ENCODE measurements around the gene STX4. TPM values are rescaled to one million over a fixed set of nuclear protein-coding genes. Genes with fewer than 3 reads are reported as not detected.

STX4 gene
- total RNA-seq, 1 experiment from 2014 or later: 26.0 TPM

DNA sequence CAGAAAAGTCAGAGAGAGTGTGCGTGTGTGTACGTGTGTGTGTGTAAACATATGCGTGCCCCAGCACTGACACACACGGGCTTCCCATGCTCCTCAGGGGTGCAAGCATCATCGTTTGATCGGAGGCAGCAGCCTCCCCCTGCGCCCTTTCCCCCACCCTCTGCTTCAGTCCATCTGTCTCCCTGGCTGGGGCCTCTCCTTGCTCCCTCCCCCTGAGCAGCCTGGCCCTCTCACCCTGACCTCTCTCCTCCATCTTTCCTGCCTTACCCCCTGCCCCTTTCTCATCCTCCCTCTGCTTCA lies 27.3 kb upstream of the STX4 start:
- ChIA-PET RAD21 (ENCODE audit: low non-redundant PET in 1 of 2, low total read pairs in 2 of 2, uncharacterized antibody in 2 of 2, unreplicated experiment in 2 of 2) (no interaction called here), CTCF (no interaction called here), POLR2A (no interaction called here)
- no peak for TF ChIP-seq EGR1 (IDR thresholded peaks at IDR 0.05; ENCODE audit: low read depth)
- no peak for TF ChIP-seq ZNF274 (IDR thresholded peaks at IDR 0.05; ENCODE audit: low read depth, low read length)
- no peak for TF ChIP-seq EZH2 (IDR thresholded peaks at IDR 0.05)
- TF ChIP-seq, protein P1, sequence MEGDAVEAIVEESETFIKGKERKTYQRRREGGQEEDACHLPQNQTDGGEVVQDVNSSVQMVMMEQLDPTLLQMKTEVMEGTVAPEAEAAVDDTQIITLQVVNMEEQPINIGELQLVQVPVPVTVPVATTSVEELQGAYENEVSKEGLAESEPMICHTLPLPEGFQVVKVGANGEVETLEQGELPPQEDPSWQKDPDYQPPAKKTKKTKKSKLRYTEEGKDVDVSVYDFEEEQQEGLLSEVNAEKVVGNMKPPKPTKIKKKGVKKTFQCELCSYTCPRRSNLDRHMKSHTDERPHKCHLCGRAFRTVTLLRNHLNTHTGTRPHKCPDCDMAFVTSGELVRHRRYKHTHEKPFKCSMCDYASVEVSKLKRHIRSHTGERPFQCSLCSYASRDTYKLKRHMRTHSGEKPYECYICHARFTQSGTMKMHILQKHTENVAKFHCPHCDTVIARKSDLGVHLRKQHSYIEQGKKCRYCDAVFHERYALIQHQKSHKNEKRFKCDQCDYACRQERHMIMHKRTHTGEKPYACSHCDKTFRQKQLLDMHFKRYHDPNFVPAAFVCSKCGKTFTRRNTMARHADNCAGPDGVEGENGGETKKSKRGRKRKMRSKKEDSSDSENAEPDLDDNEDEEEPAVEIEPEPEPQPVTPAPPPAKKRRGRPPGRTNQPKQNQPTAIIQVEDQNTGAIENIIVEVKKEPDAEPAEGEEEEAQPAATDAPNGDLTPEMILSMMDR (IDR thresholded peaks at IDR 0.05 in 2 of 3, conservative IDR thresholded peaks at IDR 0.05 in 1 of 3; ENCODE audit: borderline replicate concordance in 1 of 3, insufficient read depth in 1 of 3, low read depth in 2 of 3, low read length in 2 of 3): no peak
- TF ChIP-seq, protein P2, sequence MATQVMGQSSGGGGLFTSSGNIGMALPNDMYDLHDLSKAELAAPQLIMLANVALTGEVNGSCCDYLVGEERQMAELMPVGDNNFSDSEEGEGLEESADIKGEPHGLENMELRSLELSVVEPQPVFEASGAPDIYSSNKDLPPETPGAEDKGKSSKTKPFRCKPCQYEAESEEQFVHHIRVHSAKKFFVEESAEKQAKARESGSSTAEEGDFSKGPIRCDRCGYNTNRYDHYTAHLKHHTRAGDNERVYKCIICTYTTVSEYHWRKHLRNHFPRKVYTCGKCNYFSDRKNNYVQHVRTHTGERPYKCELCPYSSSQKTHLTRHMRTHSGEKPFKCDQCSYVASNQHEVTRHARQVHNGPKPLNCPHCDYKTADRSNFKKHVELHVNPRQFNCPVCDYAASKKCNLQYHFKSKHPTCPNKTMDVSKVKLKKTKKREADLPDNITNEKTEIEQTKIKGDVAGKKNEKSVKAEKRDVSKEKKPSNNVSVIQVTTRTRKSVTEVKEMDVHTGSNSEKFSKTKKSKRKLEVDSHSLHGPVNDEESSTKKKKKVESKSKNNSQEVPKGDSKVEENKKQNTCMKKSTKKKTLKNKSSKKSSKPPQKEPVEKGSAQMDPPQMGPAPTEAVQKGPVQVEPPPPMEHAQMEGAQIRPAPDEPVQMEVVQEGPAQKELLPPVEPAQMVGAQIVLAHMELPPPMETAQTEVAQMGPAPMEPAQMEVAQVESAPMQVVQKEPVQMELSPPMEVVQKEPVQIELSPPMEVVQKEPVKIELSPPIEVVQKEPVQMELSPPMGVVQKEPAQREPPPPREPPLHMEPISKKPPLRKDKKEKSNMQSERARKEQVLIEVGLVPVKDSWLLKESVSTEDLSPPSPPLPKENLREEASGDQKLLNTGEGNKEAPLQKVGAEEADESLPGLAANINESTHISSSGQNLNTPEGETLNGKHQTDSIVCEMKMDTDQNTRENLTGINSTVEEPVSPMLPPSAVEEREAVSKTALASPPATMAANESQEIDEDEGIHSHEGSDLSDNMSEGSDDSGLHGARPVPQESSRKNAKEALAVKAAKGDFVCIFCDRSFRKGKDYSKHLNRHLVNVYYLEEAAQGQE (IDR thresholded peaks at IDR 0.05; ENCODE audit: low read depth): no peak
- TF ChIP-seq YY1 (IDR thresholded peaks at IDR 0.05; ENCODE audit: extremely low read depth, insufficient replicate concordance, low read depth, low read length): no peak
- no peak for TF ChIP-seq CBX3 (IDR thresholded peaks at IDR 0.05; ENCODE audit: low read depth)
- no peak for TF ChIP-seq SRF (IDR thresholded peaks at IDR 0.05; ENCODE audit: low read depth)
- TF ChIP-seq FOSL1 (IDR thresholded peaks at IDR 0.05; ENCODE audit: low read depth): no peak
- no peak for TF ChIP-seq CEBPB (IDR thresholded peaks at IDR 0.05; ENCODE audit: low read depth)
- no peak for TF ChIP-seq EZH2phosphoT487 (IDR thresholded peaks at IDR 0.05; ENCODE audit: borderline replicate concordance)
- no peak for TF ChIP-seq TCF7L2 (IDR thresholded peaks at IDR 0.05; ENCODE audit: borderline replicate concordance, extremely low read depth, insufficient read depth, insufficient read length)
- TF ChIP-seq SP1 (IDR thresholded peaks at IDR 0.05; ENCODE audit: low read depth): no peak
- no peak for TF ChIP-seq JUND (IDR thresholded peaks at IDR 0.05)
- TF ChIP-seq, protein P3, sequence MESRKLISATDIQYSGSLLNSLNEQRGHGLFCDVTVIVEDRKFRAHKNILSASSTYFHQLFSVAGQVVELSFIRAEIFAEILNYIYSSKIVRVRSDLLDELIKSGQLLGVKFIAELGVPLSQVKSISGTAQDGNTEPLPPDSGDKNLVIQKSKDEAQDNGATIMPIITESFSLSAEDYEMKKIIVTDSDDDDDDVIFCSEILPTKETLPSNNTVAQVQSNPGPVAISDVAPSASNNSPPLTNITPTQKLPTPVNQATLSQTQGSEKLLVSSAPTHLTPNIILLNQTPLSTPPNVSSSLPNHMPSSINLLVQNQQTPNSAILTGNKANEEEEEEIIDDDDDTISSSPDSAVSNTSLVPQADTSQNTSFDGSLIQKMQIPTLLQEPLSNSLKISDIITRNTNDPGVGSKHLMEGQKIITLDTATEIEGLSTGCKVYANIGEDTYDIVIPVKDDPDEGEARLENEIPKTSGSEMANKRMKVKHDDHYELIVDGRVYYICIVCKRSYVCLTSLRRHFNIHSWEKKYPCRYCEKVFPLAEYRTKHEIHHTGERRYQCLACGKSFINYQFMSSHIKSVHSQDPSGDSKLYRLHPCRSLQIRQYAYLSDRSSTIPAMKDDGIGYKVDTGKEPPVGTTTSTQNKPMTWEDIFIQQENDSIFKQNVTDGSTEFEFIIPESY (IDR thresholded peaks at IDR 0.05; ENCODE audit: extremely low read depth, insufficient replicate concordance, low read length): no peak
- no peak for TF ChIP-seq SIN3A (IDR thresholded peaks at IDR 0.05; ENCODE audit: low read depth)
- TF ChIP-seq, protein P4, sequence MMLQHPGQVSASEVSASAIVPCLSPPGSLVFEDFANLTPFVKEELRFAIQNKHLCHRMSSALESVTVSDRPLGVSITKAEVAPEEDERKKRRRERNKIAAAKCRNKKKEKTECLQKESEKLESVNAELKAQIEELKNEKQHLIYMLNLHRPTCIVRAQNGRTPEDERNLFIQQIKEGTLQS (IDR thresholded peaks at IDR 0.05): no peak
- no peak for TF ChIP-seq RAD21 (IDR thresholded peaks at IDR 0.05; ENCODE audit: low read depth)
- Histone ChIP-seq H3K79me2 (ENCODE audit: insufficient read depth, low read length) (no peaks in the 10 kb centered on the region), H3K36me3 (ENCODE audit: control insufficient read depth in 1 of 2, insufficient read depth in 2 of 2, low read length in 2 of 2) (no peaks in the 10 kb centered on the region), H3K4me2 (ENCODE audit: low read length) (no peak overlapping the region), H4K20me1 (ENCODE audit: insufficient read depth) (no peaks in the 10 kb centered on the region), H3K9me3 (ENCODE audit: control insufficient read depth in 1 of 2, insufficient read depth in 1 of 2, low read depth in 1 of 2, low read length in 2 of 2) (no peaks in the 10 kb centered on the region), H3K27ac (ENCODE audit: low read depth, low read length) (no peak overlapping the region), H3K4me3 (replicated peaks in 1 of 2; ENCODE audit: low read depth in 1 of 2, low read length in 2 of 2) (no peak overlapping the region), H3K9me2 (ENCODE audit: insufficient read depth) (no peaks in the 10 kb centered on the region), H3K27me3 (ENCODE audit: insufficient read depth, low read length) (no peaks in the 10 kb centered on the region), H3K9ac (ENCODE audit: low read length) (no peak overlapping the region), H3K4me1 (ENCODE audit: control insufficient read depth in 1 of 2, insufficient read depth in 2 of 2, low read length in 2 of 2) (peaks cover 0 to 8% of the 10 kb centered on the region in 2 experiments; a peak in 2 of 4 replicates), H2AFZ (ENCODE audit: low read depth, low read length, poor library complexity, severe bottlenecking) (no peak overlapping the region)
- DNase-seq (ENCODE audit: low read depth, low spot score) (no peak), ATAC-seq (no peak)
- intact Hi-C loops (cut with micrococcal nuclease): no loop called here
- no TSS peak for BruUV-seq (replicated peaks)
